ENCODE results near the gene EPM2AIP1. TPM values are rescaled to one million over a fixed set of nuclear protein-coding genes. Genes with fewer than 3 reads are reported as not detected.
"Not testable (repeated sequence)": the region's sequence is repeated elsewhere in the genome, so short reads cannot be mapped to it uniquely, and the experiment has no call there.

The EPM2AIP1 gene
- total and polyA plus RNA-seq, 12 donors, result 6.1 to 36.3 (median 27.4) TPM

- no peaks in the 10 kb centered on the region for H3K36me3 ChIP-seq
- ATAC-seq, result no peak
- DNase-seq, result no peak
- peak overlapping the region in 3 of 10 donors; percentile 37 to 69 (median 55) for H3K27ac ChIP-seq
- H3K4me3 ChIP-seq, result no peak overlapping the region
- 86% methylated on average over 4 of the region's 4 CpGs for WGBS, 2 donors
- TF ChIP-seq CTCF (IDR thresholded peaks at IDR 0.05), result no peak
- intact Hi-C loops (cut with DNase I), result no loop called here
- no peaks in the 10 kb centered on the region for H3K9me3 ChIP-seq
- peaks cover 0 to 18% (median 3%) of the 10 kb centered on the region in 9 donors for H3K4me1 ChIP-seq
- H3K27me3 ChIP-seq, result no peaks in the 10 kb centered on the region
Observed at GRCh38 chr3:36969085-36969484, 23.8 kb downstream of the EPM2AIP1 start.

- Histone ChIP-seq H3K27ac (no peak overlapping the region), H3K9me3 (no peaks in the 10 kb centered on the region), H3K4me1 (peaks cover 0 to 16% (median 2%) of the 10 kb centered on the region in 9 donors), H3K4me3 (no peak overlapping the region), H3K36me3 (no peaks in the 10 kb centered on the region), H3K27me3 (no peaks in the 10 kb centered on the region)
- 85 to 87% methylated on average over 3 of the region's 3 CpGs for WGBS, 2 donors
- TF ChIP-seq CTCF (IDR thresholded peaks at IDR 0.05), result no peak
- intact Hi-C loops (cut with DNase I), result no loop called here
- DNase-seq (no peak), ATAC-seq (no peak)
Observed at GRCh38 chr3:36965440-36965839, 27.5 kb downstream of the EPM2AIP1 start.

GRCh38 chr3:36964817-36965216, 28.1 kb downstream of the EPM2AIP1 start:
- Histone ChIP-seq H3K27me3 (no peaks in the 10 kb centered on the region), H3K36me3 (no peaks in the 10 kb centered on the region), H3K4me3 (no peak overlapping the region), H3K4me1 (peaks cover 0 to 9% (median 0%) of the 10 kb centered on the region in 9 donors), H3K9me3 (no peaks in the 10 kb centered on the region), H3K27ac (no peak overlapping the region)
- DNase-seq (no peak), ATAC-seq (no peak)
- no peak for TF ChIP-seq CTCF (IDR thresholded peaks at IDR 0.05)
- intact Hi-C loops (cut with DNase I), result no loop called here

- no peaks in the 10 kb centered on the region for H3K36me3 ChIP-seq
- no peak overlapping the region for H3K27ac ChIP-seq
- H3K9me3 ChIP-seq, result no peaks in the 10 kb centered on the region
- no peak for DNase-seq
- no peaks in the 10 kb centered on the region for H3K27me3 ChIP-seq
- no peak for ATAC-seq
- no peak for TF ChIP-seq CTCF (IDR thresholded peaks at IDR 0.05)
- H3K4me1 ChIP-seq, result peaks cover 0 to 4% (median 0%) of the 10 kb centered on the region in 9 donors
- no peak overlapping the region for H3K4me3 ChIP-seq
- WGBS, 2 donors, result 91 to 97% methylated on average over 1 of the region's 1 CpG
- intact Hi-C loops (cut with DNase I), result no loop called here
Observed at GRCh38 chr3:36964331-36964730, 28.6 kb downstream of the EPM2AIP1 start.

GRCh38 chr3:36963008-36963407, 29.9 kb downstream of the EPM2AIP1 start:
- H3K27me3 ChIP-seq; H3K4me1 ChIP-seq; H3K4me3 ChIP-seq; DNase-seq; ATAC-seq; H3K27ac ChIP-seq; H3K36me3 ChIP-seq; intact Hi-C loops (cut with DNase I); H3K9me3 ChIP-seq: not testable (repeated sequence)
- whole genome bisulfite sequencing, 2 donors, result 97 to 98% methylated on average over 7 of the region's 7 CpGs

Measured in heart right ventricle (tissue), 16 donors.